Stimulated activated CD4-positive, alpha-beta T cell treated with anti-CD3 and anti-CD28 coated beads, TNF-alpha, amount 100 ng/mL, for 24 hours (primary cell): ENCODE data around the gene MEDAG.
"Not testable (repeated sequence)": the region's sequence is repeated elsewhere in the genome, so short reads cannot be mapped to it uniquely, and the experiment has no call there.

Experiments used
- DNase-seq, 3 experiments: peaks; one replicate each; pipeline ENCODE4 v3.0.0-alpha.2; 2020; ENCODE audit warnings: low read depth in 3 of 3

The MEDAG gene

DNA sequence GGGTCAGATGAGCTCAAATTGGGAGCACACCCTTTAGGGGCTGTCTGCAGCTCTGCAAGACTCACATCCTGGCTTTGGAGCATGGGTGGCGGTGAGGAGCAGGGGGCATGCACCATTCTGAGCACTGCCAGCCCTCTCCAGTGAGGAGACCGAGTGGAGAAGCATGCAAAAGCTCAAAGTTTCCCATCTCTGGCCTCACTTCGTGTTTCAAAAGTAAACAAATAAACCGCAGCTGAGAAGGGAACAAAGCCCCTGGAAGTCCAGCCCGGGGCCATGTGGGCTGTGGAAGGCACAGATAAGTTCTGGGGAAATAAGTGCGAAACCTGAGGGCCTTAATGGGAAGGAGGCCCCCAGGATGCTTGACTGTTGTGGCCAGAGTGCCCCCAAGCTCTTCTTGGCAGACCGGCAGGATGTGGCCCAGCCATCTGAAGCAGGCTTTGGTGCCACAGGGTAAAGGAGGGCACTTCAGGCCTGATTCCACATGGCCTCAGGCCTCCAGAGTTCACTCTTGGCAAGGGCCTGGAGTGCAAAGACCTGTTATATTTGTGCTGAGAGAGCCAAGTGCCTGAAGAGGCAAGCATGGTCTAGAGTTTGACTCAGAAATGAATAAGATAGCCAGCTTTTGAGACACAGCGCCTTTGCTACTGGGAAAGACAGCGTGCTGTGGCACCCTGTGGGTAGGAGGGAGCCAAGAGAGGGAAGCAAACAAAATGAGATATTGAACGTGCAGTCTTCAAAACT is 1.2 kb downstream of the MEDAG start:
- DNase-seq: no peak

DNA sequence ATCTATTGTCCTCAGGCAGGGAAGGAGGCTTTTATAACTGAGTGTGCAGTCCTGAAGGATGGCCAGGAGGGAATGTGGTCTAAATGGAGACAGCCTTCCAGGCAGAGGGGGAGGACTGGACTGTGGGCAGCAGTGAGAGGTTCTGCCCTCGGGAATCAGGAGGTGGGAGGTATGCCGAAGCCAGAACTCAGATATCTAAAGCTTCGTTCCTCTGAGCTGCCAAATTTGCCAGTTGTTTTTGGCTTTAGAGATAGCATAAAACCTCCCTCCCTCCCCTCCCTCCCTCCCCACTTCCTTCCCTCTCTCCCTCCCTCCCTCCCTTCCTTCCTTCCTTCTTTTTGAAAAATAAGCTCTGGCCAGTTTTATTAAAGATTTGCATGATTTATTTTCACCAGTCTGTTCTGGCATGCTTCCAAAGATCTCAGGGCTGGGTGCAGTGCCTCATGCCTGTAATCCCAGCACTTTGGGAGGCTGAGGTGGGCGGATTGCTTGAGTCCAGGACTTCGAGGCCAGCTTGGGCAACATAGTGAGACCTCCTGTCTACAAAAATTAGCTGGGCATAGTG is 2.4 kb downstream of the MEDAG start:
- DNase-seq: no peak

DNA sequence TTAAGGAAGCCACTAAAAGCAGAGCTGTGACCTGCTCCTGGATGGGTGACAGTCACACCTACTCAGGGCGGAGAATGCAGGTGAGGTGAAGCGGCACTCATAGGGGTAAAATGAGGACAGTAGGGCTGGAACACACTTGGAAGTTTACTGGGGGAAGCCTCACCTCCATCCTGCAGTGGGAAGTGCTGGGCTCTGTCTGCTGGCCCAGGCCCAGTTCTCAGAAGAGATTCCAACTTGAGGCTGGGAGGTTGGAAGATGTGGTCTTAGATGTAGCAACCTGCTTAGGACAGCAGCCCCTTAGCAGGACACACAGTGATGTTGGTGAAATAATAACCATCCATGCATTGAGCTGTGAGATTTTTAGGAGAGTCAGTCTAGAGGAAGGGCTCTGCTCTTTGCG is 4.6 kb downstream of the MEDAG start:
- no peak for DNase-seq

DNA sequence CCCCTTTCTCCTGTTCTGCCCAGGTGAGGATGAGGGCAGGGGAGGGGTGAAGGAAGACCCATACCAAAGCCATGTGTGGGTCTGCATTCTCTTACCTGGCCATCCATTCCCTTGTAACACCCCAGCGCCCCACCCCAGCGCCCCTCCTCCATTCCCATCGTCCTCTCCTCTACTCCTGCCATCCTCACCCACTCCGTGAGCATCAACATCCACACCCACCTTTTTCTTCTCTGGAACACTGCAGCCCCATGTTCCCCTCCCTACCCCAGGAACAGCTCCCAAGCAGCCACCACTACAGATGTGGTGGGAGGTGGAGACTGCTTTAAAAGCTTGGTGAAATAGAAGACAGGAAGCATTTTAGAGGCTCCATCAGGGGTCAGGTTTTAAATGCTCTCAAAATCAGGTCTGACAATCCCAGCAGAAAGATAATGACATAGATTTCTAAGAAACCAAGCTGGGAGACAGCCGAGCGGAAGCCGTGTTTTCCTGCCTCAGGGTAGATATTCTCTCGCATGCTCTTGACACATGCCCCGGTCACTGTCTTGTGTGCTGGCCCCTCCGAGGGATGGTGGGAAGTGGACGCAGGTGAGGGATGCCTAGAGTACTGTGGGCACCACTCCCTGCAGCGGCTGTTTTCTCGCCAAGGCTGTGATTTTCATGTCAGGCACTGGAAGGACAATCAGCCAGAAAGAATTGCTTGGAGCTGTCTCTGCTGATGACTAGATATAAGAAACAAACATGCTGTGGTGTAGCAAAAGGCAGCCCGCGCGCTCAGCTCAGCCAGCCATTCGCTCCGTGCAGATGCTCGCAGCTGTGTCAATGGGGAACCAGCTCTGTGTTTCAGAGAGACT is 9.8 kb downstream of the MEDAG start:
- no peak for DNase-seq

DNA sequence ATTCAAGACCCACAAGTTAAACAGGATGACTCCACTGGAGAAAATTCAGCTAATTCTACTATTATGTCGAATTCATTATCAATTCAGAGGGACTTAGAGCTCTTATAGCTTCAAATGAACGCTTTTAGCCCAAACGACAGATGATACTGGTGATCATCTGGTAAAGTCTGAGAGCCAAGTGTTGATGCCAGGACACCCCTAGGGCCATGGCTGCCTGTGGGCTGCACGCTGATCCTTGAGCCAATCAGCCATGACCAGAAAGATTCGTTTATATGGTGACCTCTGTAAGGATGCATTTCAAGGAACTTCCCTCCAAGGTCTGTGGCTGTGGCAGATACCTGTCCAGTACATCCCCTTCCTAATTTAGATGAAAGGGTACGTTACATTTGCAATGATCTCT is 10.9 kb downstream of the MEDAG start:
- no peak for DNase-seq

DNA sequence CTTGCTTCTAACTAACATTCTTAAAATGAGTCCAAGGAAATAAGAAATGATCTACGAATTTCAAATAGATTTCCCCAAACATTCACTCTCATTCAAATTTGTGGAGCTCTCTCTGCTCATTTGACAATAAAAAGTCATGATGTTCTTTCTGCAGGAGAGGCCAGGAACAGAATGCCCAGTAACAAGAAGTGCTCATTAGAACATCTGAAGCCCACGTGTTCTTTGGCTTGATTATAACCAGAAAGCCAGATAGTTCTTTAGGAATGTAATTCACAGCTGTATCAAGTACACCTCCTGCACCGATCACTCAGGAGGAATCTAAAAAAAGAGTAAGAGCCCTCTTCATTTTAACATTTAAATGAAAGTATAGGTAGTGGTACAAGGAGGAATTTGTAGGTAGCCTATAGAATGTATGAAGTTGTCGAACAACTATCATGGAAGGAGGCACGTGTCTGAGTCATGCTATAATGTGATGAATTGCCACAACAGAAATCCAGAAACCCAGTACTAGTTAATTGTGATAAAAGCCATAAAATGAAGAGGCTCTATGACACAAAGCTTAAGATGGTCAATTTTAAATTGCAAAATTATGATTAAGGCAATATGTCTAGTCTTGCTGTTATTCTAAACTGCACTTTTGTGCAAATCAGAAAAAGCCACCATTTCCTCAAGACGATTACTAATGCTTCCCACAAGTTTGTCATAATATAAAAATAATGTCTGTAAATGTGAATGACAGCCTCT is 12.8 kb downstream of the MEDAG start:
- DNase-seq: no peak

DNA sequence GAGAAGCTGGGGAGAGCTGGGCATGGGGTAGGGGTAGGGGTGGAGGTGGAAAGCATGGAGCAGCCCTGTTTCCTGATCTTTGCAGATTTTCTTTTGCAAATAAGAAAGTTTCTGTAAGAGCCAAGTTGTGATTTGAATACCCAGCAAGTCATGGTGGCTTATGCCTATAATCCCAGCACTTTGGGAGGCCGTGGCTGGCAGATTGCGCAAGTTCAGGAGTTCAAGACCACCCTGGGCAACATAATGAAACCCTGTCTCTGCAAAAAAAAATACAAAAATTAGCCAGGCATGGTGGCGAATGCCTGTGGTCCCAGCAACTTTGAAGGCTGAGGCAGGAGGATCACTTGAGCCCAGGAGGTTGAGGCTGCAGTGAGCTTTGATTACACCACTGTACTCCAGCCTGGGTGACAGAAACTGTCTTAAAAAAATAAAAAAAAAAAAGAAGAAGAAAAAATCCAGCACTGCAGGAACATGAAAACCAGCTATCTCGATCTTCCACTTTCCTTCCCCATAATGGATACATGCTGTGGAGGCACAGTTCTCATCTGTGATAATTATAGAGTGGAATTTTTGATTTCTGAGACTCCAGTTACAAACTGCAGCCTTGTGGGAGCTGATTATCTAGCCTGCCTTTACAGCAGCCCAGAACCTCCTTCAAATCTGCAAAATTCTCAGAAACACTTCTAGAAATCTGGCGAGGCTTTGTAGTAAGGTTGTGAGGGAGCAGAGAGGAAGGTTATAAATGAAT is 14.3 kb downstream of the MEDAG start:
- no peak for DNase-seq

DNA sequence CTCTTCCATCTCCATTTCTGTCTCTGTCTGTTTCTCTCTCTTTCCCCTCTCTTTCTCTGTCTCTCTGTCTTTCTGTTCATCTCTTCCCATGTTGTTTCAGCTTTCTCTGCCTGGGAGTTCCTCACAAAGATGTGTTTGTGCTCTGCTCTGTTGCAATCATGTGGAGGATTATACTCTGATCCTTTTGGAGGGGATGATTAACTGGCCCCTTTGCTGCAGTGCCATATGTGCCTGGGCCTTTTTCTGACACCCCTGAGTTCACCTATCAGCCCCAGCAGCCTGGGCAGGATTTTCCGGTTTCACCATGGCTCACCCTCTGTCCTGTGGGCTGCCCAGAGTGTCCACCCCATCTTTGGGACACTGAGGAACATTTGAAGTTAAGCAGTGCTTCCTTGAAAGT is 17.3 kb downstream of the MEDAG start:
- no peak for DNase-seq

DNA sequence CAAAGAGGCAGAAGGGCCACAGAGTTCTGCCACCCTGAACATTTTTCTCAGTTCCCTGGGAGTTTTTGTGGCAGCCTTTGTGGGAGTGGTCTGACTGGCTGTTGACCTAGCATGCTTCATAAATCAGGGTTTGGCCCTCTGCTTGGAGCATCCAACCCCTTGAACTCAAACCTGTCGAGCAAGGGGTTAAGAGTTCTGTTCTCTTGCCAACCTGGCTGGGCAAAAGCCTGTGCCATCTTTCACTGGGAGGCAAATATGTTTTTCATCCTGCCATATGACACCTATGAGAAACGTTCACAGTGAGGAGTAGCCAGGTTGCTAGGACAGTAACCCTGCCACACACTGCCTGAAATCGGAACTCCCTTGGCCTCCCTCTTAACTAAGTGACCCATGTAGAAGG is 18.6 kb downstream of the MEDAG start:
- DNase-seq: no peak

DNA sequence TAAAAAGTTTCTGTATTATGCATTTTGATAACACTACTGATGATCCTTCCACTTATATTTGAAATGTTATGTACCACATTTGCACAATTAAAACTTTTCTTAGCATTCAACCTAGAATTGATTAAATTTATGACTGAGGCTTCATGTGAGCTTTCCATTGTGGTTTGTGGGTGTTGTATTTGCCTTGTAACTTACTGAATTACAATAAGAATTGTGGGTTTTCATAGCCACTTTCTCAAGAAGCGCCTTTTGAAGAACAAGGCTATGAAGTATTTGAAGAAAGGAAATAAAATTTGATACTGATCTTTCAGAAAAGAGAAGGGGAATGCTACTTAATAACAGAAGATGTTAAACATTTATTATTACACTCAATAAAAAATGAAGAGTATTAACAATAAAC is 19.4 kb downstream of the MEDAG start:
- no peak for DNase-seq

DNA sequence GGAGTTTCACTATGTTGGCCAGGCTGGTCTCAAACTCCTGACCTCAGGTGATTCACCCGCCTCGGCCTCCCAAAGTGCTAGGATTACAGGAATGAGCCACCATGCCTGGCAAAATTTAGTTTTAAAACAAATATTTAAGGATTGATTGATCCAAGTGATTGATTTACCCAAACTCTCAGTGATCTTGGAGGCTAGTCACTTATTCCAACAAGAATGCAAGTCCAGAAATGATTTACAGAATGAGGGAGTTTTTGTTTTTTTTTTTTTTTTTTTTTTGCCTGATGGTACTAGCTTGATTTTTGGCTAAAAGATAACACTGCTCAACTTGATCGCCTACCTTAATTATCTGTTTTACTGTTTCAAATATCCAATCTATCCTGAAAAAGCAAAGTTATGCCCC is 20.7 kb downstream of the MEDAG start:
- no peak for DNase-seq

DNA sequence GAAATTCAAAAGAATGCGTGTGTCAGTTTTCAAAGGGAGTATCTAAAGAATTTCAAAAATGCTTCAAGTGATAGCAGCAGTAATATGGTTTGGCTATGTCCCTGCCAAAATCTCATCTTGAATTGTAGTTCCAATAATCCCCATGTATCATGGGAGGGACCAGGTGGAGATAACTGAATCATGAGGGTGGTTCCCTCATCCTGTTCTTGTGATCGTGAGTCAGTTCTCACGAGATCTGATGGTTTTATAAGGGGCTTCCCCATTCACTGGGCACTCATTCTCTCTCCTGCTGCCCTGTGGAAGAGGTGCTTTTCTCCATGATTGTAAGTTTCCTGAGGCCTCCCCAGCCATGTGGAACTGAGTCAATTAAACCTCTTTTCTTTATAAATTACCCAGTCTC is 21.1 kb downstream of the MEDAG start:
- DNase-seq: not testable (repeated sequence)

DNA sequence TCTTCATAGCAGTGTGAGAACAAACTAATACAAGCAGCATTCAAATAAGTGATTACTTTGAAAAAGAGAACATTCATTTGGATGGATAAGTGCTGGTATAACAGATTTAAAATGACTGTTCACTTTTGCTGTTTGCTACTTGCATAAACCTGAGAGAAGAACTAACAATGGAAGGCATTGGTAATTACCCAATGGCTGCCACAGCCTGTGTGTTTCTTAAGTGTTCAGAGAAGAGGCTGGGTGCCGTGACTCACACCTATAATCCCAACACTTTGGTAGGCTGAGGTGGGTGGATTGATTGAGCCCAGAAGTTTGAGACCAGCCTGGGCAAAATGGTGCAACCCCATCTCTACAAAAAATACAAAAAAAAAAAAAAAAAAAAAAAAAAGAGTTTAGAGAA is 21.5 kb downstream of the MEDAG start:
- DNase-seq: no peak

DNA sequence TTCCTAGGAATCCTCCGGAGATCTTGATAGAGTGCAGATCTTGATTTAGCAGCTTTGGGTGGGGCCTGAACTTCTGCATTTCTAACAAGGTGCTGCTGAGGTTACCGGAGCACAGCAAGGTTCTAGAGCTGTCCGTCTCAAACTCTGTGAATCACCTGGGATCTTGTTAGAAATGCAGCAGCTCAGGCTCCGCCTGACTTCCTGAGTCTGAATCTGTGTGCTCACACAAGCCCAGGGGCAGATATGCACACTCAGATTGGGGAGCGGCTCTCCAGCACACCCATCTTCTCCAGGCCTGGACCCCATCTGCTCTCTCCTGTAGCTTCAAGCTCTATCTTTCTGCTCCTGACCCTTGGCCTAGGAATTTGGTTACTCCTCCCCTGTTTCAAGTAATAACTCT is 22.9 kb downstream of the MEDAG start:
- DNase-seq: no peak

DNA sequence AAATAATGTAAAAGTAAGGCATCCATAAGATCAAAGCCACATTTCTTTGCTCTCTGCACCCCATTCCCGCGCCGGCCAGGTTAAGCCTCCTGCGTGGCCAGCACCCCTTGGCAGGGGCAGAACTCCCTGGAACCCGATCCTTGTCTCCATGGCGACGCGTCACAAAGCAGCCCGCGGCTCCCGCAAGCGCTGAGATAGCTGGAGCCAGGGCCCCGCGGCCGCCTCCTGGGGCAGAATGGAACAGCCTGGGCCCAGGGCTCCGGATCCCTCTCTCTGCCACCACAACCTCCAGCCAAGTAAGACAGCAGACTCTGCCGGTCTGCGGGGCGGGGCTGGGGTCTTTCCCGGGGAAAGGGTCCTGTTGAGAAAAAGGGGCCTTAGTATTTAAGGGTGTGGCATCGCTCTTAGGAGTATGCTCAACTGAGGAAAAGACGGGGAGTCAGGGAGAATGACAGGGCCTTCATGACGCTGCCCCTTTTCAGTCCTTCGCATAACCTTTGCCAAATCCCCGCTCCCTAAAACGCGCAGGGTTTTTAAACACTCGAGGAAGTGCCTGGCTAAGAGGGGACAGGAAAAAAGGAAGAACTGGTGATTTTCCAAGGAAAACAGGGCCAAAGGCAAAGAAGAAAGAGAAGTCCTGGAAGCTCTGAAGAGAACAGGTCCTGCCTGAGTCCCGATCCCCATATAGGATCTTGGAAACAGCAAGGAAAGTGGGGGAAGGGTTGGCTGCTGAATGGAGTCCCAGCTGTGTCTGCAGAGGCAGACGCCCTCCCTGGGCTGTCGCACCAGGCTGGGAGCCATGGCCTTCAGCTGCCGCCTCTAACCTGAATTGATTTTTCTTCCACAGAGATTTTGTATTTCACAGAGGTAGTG is 26.6 kb downstream of the MEDAG start, which contains the start of gene TEX26:
Gene TEX26, plus strand, starts transcription at position 176 of the 873 bp plus-strand sequence. Its CDS starts 60 bp downstream, at position 236.
- no peak for DNase-seq

DNA sequence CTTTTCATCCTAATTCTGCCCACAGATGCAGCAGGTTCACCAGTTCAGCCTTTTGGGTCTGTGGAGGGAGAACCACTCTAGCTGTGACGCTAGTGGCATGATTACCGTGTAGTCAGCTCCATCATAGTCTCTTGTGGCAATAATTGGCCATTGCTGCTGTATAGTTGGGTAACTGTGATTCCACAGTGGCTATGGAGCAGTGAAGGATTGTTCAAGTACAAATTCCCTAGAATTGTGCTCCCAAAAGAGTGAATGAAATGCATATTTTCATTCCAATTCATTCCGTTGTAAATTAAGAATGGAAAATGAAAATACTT is 27.2 kb downstream of the MEDAG start:
- DNase-seq: no peak

DNA sequence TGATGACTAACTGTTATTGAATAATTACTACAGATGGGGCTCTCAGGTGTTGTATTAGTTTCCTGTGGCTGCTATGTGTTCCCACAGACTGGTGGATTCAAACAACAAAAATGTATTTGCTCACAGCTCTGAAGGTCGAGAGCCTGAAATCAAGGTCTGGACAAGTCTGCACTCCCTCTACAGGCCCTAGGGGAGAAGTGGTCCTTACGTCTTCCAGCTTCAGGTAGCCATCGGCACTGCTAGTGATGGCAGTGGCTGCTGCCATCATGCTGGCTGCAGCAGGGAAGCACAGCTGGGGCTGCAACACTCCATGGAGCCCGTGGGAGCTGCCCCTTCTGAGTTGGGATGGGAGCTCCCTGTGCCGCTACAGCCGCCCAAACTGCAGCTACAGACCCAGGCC is 28.3 kb downstream of the MEDAG start:
- no peak for DNase-seq

DNA sequence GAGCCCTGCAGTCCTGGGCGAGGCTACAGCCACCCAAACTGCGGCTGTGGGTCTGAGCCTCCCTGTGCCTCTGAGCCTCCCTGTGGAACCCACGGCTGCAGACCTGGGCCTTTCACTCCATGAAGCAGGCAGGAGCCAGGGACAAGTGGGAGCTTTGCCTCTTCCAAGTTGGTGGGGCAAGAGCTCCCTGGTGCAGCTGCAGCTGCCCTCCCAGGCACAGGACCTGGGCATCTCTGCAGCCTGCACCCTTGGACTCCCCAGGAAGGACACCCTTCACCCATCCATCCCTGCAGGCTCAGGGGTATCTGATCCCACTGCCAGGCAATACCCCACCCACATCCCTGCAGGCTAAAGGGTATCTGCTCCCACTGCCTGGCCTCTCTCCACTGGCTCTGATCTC is 28.7 kb downstream of the MEDAG start:
- no peak for DNase-seq

DNA sequence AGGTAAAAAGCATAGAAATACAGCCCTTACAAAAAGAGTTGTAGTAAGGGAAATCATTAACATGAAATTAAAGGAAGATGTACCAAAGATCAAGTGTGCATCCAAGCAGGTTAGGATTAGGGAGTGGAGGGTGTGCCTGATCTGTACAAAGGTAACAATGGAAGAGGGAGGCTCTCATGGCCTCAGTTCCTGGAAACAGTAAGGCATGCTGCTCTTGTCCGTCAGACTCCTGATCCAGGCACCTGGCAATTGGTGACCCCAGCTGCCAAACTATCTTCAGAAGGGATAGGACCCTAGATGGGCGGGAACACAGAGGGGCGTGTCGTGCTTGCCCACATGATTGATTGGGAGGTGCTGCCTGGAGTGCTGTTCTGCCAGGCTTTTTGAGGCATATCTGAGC is 30.9 kb downstream of the MEDAG start:
- DNase-seq: no peak

DNA sequence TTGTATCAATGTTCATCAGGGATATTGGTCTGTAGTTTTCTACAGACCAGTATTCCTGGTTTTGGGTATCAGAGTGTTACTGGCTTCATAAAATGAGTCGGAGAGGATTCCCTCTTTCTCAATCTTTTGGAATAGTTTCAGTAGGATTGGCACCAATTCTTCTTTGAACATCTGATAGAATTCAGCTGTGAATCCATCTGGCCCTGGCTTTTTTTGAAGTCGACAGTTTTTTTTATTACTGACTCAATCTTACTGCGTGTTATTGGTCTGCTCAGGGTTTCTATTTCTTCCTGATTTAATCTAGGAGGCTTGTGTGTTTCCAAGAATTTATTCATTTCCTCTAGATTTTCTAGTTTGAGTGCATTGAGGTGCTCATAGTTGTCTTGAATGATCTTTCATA is 37.8 kb downstream of the MEDAG start:
- DNase-seq: no peak
